Measurements from ENCODE around the gene WDR48.
A peak's percentile ranks its signal among the peaks of the same experiment; 100 is the strongest.
"Not testable (repeated sequence)": the region's sequence is repeated elsewhere in the genome, so short reads cannot be mapped to it uniquely, and the experiment has no call there.

Gene WDR48

DNA sequence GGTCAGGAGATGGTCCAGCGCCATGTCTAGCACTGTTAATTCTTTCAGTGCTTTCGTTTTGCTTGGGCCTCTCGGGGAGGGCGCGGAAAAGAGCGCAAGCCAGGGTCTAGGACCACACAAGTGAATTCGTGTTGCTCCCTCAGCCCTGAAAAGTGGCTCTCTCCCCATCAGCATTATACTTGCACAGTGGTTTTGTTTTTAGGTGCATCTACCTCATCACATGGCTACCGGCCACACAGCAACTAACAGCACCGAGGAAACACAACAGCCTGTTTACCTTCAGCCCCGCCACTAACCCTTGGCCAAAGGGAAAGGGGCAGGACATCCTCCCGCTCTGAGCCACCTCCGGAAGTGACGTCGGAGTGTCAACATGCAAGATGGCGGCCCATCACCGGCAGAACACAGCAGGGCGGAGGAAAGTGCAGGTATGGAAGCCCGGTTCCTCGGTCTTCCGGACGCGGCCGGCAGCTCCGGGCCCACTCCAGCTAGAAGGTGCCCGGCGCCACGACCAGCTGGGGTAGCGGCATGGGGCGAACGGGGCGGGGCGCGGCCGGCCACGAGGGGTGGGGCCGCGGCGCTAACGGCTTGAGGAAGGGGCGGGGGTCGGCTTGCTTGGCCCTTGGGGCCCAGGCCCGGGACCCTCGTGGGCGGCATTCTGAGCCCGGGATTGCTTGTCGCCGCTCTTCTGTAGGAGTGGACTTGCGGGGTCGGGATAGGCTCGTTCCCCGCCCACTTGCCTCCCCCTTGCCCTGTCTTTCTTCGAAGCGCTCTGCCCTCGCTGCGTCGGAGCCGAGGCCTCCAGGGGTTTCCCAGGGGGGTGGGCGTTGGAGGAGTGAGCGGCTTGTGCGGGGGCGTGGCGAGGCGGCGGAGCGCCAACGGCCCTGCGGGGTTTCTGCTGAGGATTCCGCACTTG, at the start of gene WDR48, which contains the start of gene SCN11A:
Gene WDR48 (plus strand): TSS at position 368 of the 913 bp plus-strand sequence. CDS start 10 bp downstream, at position 378.
Gene SCN11A (minus strand): TSS at position 296 of the 913 bp plus-strand sequence. CDS start 101,582 bp downstream, outside the sequence.
- H3K27ac ChIP-seq = peak within 1 kb of the TSS; percentile 58
- DNase-seq (ENCODE audit: low read depth, low spot score) = peak; percentile 78

DNA sequence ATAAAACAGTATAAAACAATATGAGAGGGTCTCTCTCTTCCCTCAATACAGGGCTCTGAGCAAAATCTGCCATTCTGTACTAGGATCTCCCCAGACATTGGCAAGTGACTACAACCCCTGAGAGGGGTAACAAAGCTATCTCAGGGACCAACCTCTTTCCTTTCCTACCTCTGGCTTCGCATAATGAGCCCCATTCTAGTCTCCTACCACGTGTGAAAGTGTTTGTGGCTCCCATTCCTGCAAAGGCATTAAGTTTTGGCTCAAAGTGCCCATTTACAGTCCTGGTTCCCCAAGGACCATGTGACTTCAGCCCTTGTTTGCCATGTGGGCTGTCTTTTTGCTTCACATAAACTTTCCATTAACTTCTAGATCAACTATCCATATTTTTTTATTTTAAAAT, 46.5 kb upstream of the WDR48 start:
- H3K27ac ChIP-seq = no peak overlapping the region
- no peak for DNase-seq (ENCODE audit: low read depth, low spot score)

DNA sequence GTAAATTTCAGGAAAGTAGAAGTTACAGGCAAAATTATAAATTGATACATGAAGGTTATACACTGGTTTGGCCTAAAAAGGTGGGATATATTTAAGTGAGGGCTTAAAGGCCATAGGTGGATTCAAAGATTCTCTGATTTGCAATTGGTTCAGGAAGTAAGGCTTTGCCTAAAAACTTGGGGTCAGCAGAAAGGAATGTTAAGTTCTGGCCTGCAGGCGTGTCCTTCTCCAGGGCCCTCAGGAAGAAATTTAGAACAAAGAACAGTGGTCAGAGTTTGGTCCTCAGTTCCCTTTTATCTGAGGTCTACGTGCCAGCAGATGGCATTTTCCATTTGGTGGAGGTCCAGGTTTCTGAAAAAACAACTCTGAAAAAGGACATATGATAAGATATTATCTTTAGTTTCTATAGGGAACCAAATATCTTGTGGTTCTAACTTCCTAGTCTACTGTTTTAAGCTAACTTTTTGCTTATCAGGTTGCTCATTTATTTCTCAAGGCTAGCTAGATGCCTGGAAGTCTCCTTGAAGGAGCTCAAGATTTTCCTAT, 40.6 kb upstream of the WDR48 start:
- no peak overlapping the region for H3K27ac ChIP-seq
- DNase-seq (ENCODE audit: low read depth, low spot score) = no peak

DNA sequence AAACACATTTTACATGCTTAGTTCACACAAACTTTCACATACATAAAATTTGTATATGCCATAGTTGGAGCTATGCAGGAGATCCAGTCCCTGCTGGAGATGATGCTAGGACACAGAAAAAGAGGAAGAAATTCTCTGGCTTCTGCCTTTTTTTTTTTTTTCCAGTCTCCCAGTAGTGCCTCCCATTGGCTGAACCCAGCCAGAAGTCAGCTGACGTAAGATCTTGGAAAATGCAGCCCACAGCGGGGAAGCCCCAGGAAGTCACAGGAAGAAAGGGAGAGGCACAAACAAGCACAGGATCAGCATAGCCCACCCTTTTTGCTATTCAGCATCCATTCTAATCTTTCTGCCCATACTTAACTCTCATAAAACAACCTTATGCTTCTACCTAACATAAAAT, 38.5 kb upstream of the WDR48 start:
- no peak overlapping the region for H3K27ac ChIP-seq
- DNase-seq (ENCODE audit: low read depth, low spot score) = no peak

DNA sequence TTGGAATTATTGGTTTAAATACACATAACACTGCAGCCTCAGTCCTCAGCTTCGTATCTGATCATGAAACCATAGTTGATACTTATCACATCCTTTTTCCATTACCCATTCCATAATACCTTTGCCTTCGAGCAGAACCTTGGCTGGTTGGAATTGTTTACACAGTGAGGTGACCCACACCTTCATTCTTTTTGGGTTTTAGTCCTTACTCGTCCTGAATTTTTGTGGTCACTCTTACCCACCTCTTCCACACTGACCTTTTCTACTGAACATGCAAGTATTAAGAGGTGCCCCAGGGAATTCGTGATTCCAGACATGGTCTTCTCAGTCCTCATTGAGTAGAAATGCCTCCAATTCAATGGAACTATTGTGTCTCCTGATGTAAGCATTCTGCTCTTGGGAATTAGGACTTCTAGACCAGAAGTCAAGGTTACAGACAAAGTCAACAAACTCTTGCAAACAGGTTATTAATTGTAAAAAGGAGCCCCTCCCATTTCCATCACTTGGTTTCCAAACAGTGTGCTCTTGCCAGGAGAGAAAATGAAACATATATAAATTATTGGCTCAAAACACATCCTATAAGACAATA, 37.8 kb upstream of the WDR48 start:
- no peak overlapping the region for H3K27ac ChIP-seq
- no peak for DNase-seq (ENCODE audit: low read depth, low spot score)

DNA sequence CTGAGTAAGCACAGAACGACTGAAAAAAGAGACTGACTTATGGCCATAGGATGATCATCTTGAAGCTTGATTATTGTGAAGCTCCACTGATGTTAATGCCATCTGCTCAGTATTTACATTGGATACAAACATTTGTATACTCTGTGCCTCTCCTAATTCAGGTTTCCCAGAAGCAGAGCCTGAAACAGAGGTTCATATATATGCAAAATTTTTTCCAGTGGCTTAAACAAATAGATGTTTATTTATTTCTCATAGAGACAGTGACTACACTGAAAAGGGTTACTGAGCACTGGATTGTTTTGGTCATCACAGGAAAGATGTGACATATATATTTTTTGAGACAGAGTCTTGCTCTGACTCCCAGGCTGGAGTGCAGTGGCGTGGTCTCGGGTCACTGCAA, 36.4 kb upstream of the WDR48 start:
- H3K27ac ChIP-seq = no peak overlapping the region
- DNase-seq (ENCODE audit: low read depth, low spot score) = no peak

DNA sequence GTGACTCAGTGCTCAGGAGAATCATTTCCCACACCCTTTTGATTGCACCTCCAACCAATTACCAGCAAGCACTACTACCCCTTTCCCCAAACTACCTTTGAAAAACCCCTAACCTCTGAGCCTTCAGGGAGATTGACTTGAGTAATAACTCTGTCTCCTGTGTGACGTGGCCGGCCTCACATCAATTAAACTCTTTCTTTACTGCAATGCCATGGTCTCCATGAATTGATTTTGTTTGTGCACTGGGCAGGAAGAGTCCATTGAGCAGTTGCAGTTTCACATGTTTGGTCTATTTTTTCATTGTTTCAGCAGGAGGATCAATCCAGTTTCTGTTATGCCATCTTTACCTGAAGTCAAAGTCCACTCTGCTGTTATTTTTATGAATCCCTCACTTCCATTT, 32.5 kb upstream of the WDR48 start:
- no peak for DNase-seq (ENCODE audit: low read depth, low spot score)
- no peak overlapping the region for H3K27ac ChIP-seq

DNA sequence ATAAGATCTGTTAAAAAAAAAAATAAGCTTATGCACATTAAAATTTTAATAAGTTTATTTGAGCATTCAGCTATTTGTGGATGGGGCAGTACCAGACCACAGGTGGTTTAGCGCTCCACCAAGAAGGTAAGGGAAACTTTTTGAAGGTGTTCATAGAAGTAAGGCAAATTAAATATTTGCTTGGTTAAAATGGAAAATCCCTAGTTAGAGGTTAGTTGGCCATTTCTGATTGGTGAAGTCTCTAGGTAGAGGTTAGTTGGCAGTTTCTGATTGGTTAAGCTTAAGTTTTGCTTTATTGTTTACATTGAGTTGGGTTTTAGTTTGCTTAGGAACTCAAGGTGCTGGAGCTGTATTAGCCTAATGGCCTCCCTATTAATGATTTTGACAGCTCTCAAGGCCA, 30.8 kb upstream of the WDR48 start:
- DNase-seq (ENCODE audit: low read depth, low spot score) = no peak
- no peak overlapping the region for H3K27ac ChIP-seq

DNA sequence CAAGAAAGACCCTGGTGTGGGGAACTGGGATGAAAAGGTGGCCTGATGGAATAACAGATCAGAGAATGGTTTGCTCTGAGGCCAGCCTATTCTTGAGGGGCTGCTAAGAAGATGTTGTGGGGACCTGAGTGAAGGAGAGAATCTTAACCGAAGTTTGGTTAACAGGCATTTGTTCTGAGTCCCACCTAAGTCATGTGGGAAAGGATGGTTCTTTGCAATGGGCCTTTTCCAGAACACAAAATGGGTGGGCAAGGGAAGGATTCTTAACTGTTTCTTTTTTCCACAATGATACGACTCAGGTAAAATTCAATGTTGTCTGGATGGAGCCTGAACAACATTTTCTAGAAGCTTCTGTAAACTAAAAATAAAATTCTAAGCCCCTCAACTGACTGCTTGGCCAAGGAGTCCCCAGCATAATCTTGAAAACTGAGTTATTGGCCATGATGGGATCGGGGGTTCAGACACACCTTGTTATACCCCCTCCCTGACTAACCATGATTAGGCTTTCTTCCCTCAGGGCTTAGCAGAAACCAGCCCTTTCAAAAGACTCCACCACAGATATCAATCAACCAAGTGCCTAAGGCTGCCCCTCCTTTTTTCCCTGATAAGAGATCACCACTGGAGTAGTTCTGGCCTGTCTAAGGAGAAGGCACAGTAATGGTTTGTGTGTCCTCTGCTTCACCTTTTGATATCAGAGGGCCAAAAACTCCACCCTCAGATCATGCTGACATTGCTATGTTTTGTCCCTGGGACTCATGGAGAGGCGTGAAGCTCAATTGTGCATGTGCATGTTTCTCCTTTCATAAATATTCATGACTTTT, 30.1 kb upstream of the WDR48 start:
- no peak for DNase-seq (ENCODE audit: low read depth, low spot score)
- H3K27ac ChIP-seq = no peak overlapping the region

DNA sequence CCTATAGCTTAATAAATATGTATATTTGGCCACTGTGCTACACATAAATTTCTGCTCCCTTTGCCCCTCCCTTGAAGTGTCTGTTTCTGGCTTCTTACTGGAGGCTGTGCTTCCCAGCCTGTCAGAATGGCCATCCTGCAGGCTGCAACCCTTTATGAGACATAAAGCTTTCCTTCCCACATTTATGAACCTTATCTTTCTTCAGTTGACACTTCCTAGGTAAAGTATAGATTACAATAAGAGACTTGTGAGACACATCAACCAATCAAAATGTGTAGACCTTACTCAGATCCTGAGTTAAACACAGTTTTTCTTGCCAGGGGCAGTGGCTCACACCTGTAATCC, 29.6 kb upstream of the WDR48 start:
- no peak for DNase-seq (ENCODE audit: low read depth, low spot score)
- no peak overlapping the region for H3K27ac ChIP-seq

DNA sequence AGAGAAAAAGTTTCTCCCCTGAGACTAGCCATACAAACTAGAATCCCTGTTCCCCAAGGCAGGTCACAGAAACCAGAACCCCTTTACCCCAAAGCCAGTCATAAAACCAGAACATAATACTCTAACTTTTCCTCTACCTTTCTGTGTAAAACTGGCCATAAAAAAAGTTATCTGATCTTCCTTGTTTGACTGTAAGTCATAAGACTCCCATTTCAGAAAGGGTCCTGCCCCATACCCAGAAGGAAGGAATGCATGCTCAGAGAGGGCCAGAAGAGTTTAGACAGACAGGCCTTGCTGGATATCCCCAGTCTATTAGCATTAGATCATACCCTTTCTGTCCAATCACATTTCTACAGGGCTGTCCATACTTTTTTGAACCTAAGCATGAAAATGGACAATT, 27.3 kb upstream of the WDR48 start:
- DNase-seq (ENCODE audit: low read depth, low spot score) = no peak
- no peak overlapping the region for H3K27ac ChIP-seq

DNA sequence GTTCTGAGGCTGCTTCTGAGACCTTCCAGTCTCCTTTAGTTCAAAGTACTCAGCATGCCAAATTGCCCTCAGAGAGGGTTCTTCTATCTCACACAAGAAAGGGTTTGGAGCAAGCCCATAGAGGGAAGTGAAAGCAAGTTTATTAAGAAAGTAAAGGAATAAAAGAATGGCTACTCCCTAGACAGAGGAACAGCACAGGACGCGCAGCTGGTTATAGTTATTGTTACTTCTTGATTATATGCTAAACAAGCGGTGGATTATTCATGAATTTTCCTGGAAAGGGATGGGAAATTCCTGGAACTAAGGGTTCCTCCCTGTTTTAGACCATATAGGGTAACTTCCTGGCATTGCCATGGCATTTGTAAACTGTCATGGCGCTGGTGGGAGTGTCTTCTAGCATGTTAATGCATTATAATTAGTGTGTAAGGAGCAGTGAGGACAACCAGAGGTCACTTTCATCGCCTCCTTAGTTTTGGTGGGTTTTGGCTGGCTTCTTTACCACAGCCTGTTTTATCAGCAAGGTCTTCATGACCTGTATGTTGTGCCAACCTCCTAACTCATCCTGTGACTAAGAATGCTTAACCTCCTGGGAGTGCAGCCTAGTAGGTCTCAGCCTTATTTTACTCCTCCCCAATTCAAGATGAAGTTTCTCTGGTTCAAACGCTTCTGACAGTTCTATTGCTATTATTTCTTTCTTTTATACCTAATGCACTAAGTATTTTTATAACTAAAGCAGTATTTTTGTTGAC, 26.4 kb upstream of the WDR48 start:
- no peak for DNase-seq (ENCODE audit: low read depth, low spot score)
- no peak overlapping the region for H3K27ac ChIP-seq

DNA sequence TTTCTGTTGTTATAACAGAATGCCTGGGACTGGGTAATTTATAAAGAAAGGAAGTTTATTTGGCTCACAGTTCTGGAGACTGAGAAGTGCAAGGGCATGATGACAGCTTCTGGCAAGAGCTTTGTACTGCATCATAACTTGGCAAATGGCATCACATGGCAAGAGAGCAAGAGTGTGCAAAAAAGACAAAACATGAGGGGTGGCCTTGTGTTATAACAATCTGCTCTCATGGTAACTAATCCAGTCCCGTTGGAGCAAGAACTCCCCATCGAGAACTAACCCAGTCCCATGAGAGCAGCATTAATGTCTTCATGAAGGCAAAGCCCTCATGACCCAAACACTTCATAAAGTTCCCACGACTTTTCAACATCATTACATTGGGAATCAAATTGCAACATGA, 23.3 kb upstream of the WDR48 start:
- H3K27ac ChIP-seq = no peak overlapping the region
- no peak for DNase-seq (ENCODE audit: low read depth, low spot score)

DNA sequence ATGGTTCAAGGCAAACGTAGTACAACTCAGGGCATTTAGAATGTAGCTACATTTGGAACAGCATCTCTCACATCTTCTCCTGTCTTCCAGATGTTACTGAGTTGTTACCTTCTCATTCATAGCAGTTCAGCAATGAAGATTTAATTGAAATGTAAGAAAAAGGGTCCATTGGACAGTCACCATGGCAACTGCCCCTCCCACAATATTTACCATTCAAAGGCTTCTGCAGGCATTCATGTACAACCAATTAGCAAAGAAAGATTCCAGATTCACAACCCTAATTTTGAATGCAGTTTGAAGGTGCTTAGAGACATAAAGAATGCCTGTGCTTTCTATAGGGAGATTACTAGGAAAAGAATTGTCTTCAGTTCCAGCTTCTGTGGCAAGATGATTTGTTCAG, 22.3 kb upstream of the WDR48 start:
- DNase-seq (ENCODE audit: low read depth, low spot score) = no peak

DNA sequence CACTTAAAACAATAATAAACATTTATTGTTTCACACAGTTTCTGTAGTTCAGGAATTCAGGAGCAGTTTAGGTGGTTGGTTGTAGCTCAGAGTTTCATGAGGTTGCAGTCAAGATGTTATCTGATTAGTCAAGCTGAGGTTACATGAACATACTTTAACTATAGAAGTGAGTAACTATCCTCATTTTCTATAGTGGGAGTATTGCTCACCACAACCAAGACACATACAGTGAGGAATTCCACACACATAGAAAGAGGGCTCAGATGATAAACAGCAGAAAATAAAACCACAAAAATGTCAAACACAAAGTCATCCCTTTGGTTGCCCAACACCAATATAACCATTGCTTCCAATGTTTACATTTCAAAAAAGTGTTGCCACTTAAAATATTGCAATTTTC, 13.7 kb upstream of the WDR48 start:
- DNase-seq (ENCODE audit: low read depth, low spot score) = peak; percentile 91
- H3K27ac ChIP-seq = peak overlapping the region; percentile 42

More for the DNA sequence above, 22.3 kb upstream of the WDR48 start:
- H3K27ac ChIP-seq = no peak overlapping the region

DNA sequence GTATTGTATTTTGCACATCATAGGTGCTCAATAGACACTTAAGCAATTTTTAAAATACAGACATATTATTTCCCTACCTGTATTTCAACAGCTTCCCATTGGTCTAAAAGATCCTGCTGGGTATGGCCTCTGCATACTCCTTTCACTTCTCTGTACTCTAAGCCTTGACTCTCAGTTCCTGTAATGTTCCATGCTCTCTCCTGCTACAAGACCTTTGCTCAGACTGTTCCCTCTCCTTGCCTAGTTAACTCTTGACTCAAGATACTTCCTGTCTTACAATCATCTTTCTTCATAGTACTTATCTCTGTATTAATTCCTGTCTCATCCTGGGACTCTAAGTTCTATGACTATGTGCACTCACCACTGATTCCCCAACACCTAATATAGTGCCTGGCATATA, 1.8 kb upstream of the WDR48 start:
- no peak for DNase-seq (ENCODE audit: low read depth, low spot score)
- H3K27ac ChIP-seq = no peak overlapping the region

DNA sequence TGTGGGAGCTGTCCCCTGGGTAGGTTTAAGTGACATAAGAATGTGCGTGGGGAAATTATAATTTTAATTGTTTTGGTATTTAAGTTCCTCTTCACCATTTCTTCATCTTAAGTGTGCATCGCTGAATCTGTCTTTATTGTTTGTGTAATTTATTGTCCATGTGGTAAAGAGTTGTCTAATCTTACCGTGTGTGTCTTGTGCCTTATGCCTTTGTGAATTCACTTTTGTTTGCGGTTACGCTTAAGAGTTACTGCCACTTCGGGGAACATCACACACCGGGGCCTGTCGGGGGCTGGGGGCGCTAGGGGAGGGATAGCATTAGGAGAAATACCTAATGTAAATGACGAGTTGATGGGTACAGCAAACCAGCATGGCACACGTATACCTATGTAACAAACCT, 767 bp downstream of the WDR48 start:
- peak overlapping the region; percentile 58 for H3K27ac ChIP-seq
- no peak for DNase-seq (ENCODE audit: low read depth, low spot score)

DNA sequence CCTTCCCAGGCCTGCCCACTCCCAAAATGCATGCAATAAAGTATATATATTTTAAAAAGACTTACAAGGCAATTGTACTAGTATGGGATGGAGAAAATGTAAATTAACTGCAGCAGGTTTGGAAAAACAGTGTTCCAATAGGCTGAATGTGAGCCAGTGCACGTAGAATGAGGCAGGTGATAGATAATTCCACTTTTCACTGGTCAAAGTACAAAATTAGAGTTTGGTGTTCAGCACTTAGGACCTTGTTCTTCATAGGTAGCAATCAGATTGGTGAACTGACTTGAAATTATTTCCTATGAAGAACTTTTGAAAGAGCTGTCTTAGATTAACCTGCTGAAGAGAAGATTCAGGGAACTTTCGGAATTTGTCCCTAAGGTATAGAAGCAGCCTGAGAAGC, 1.9 kb downstream of the WDR48 start:
- no peak overlapping the region for H3K27ac ChIP-seq
- DNase-seq (ENCODE audit: low read depth, low spot score) = no peak

DNA sequence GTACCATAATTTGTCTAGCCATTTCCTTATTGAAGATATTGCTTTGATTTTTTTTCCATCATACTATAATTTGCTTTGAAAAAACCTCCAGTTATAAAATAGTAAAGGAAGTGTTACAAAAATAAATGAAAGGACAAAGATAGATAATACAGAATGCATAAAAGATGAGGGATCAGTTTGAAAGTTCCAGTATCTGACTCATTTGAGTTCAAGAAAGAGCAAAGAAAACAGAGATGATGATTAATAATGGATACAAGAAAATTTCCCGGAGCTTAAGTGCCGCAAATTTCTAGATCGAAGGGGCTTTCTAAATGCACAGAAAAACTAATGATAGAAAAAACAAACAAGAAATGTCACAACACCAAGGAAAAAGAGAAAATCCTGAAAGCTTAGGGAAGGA, 4.3 kb downstream of the WDR48 start:
- no peak for DNase-seq (ENCODE audit: low read depth, low spot score)
- H3K27ac ChIP-seq = no peak overlapping the region

DNA sequence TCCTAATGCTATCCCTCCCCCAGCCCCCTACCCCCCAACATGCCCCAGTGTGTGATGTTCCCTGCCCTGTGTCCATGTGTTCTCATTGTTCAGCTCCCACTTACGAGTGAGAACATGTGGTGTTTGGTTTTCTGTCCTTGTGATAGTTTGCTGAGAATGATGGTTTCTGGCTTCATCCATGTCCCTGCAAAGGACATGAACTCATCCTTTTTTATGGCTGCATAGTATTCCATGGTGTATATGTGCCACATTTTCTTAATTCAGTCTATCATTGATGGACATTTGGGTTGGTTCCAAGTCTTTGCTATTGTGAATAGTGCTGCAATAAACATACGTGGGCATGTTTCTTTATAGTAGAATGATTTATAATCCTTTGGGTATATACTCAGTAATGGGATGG, 9.4 kb downstream of the WDR48 start:
- not testable (repeated sequence) for H3K27ac ChIP-seq

More for the DNA sequence above, 9.4 kb downstream of the WDR48 start:
- DNase-seq (ENCODE audit: low read depth, low spot score) = not testable (repeated sequence)
